ENCODE measurements around the gene SGCA. TPM values are rescaled to one million over a fixed set of nuclear protein-coding genes. Genes with fewer than 3 reads are reported as not detected.

The SGCA gene
- total and polyA plus RNA-seq, 10 of the 15 experiments (the other 5 are each of a cell fraction or from before 2014, with no cell fraction given) = 0.13 to 2.2 (median 0.50) TPM; not detected in 2

GRCh38 chr17:50134206-50135110 lies 31.3 kb upstream of the SGCA start:
- BruUV-seq (replicated peaks) = TSS peak; percentile 61
- DNase-seq (ENCODE audit: low read depth, low spot score) = no peak
- Histone ChIP-seq H3K9me3 (replicated peaks; ENCODE audit: control insufficient read depth, insufficient read depth, low read length) (no peaks in the 10 kb centered on the region), H3K36me3 (ENCODE audit: control insufficient read depth in 2 of 2, insufficient read depth in 2 of 2, low read length in 1 of 2) (peaks cover 33 to 46% of the 10 kb centered on the region in 2 experiments), H3K27me3 (replicated peaks in 1 of 2; ENCODE audit: control insufficient read depth in 2 of 2, insufficient read depth in 2 of 2, low read length in 1 of 2) (no peaks in the 10 kb centered on the region), H3K79me2 (ENCODE audit: control insufficient read depth, insufficient read depth, low read length) (no peaks in the 10 kb centered on the region; the same call in 1 of the 2 replicates), H3K27ac (ENCODE audit: control insufficient read depth, insufficient read depth) (no peak overlapping the region), H3K4me3 (no peak overlapping the region), H3K4me1 (ENCODE audit: control insufficient read depth, insufficient read depth, low read length) (peaks cover 2% of the 10 kb centered on the region), H3K9ac (ENCODE audit: control insufficient read depth, insufficient read depth, low read length) (no peak overlapping the region), H2AFZ (ENCODE audit: control insufficient read depth, low read depth, low read length) (no peak overlapping the region), H3K4me2 (ENCODE audit: control insufficient read depth, insufficient read depth) (no peak overlapping the region), H4K20me1 (ENCODE audit: control insufficient read depth, insufficient read depth) (peaks cover 11% of the 10 kb centered on the region; the same call in 1 of the 2 replicates)
- intact Hi-C loops (cut with micrococcal nuclease; ENCODE audit: unreplicated experiment) (no loop called here), in situ Hi-C loops (cut with MboI) (no loop called here)
- TF ChIP-seq POLR2A (IDR thresholded peaks at IDR 0.05; ENCODE audit: low read depth, low read length) = peak; percentile 6; the same call in 1 of the 2 replicates
- TF ChIP-seq IKZF1 (conservative IDR thresholded peaks at IDR 0.05) = no peak
- FAIRE-seq = no peak
- SMC1A ChIA-PET (ENCODE audit: uncharacterized antibody, unreplicated experiment) = no interaction called here
- 72% methylated on average over 15 of the region's 16 CpGs for WGBS (ENCODE audit: insufficient coverage, insufficient replicate concordance, low lambda C conversion rate, missing lambda C conversion rate)
- POLR2A ChIA-PET = no interaction called here
- CTCF ChIA-PET = no interaction called here
- no peak for ATAC-seq
- RAD21 ChIA-PET (ENCODE audit: unreplicated experiment) = no interaction called here

DNA sequence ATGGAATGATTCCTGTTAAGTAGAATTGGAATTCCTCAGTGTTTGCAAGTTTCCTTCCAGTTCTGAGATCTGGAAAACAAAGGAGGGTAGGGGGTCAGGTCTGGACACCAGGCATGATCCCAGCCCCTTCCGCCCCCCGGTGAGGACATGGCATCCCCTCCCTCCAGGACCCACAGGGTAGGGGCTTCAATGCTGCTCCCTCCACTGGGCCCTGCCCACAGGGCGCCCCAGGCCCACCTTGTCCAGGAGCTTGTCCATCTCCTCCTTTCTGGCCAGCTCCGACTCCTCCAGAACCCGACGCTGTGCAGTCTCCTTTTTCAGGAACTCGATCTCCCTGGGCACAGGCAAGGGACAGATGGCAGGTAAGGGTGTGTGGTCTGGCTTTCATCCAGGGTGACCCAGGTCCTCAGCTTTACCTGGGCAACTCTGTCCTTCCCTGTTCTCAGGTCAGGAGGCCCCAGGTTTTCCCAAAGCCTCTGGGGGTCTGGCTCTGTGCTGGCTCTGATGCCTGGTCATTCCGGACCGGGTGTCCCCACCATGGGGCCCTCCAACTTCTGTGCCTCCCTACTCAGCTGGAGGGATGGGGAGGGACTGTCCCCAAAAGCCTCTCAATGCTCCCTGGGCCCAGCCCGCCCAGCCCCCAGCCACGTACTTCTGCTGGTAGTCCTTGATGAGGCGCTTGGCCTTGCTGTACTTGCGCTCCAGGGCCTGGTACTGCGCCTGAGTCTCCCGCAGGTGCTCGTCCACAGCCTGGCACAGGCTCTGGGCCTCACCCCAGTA lies 30.3 kb upstream of the SGCA start:
- Histone ChIP-seq H3K27me3 (replicated peaks in 1 of 2; ENCODE audit: control insufficient read depth in 2 of 2, insufficient read depth in 2 of 2, low read length in 1 of 2) (no peaks in the 10 kb centered on the region), H2AFZ (ENCODE audit: control insufficient read depth, low read depth, low read length) (no peak overlapping the region), H3K4me1 (ENCODE audit: control insufficient read depth, insufficient read depth, low read length) (peaks cover 11% of the 10 kb centered on the region), H3K9ac (ENCODE audit: control insufficient read depth, insufficient read depth, low read length) (no peak overlapping the region), H4K20me1 (ENCODE audit: control insufficient read depth, insufficient read depth) (peaks cover 15% of the 10 kb centered on the region; the same call in 1 of the 2 replicates), H3K27ac (ENCODE audit: control insufficient read depth, insufficient read depth) (no peak overlapping the region), H3K79me2 (ENCODE audit: control insufficient read depth, insufficient read depth, low read length) (peaks cover 2% of the 10 kb centered on the region), H3K36me3 (ENCODE audit: control insufficient read depth in 2 of 2, insufficient read depth in 2 of 2, low read length in 1 of 2) (peaks cover 41 to 56% of the 10 kb centered on the region in 2 experiments), H3K9me3 (replicated peaks; ENCODE audit: control insufficient read depth, insufficient read depth, low read length) (no peaks in the 10 kb centered on the region), H3K4me3 (no peak overlapping the region), H3K4me2 (ENCODE audit: control insufficient read depth, insufficient read depth) (no peak overlapping the region)
- ATAC-seq (no peak), DNase-seq (ENCODE audit: low read depth, low spot score) (no peak), FAIRE-seq (no peak)
- TF ChIP-seq SKIL (IDR thresholded peaks at IDR 0.05; ENCODE audit: low read depth, poor library complexity, severe bottlenecking) (no peak), POLR2A (IDR thresholded peaks at IDR 0.05; ENCODE audit: low read depth, low read length) (peak; percentile 17; the same call in 1 of the 2 replicates)
- in situ Hi-C loops (cut with MboI) (no loop called here), intact Hi-C loops (cut with micrococcal nuclease; ENCODE audit: unreplicated experiment) (no loop called here)
- ChIA-PET CTCF (interaction anchor here (1.8 kb wide), 1 partner anchor 42 kb away, joined by 7 read pairs; no protein-coding TSS in a partner anchor), POLR2A (no interaction called here), RAD21 (ENCODE audit: unreplicated experiment) (interaction anchor here (0.9 kb wide), 1 partner anchor 28 kb away, joined by 3 read pairs; no protein-coding TSS in a partner anchor), SMC1A (ENCODE audit: uncharacterized antibody, unreplicated experiment) (no interaction called here)
- WGBS (ENCODE audit: insufficient coverage, insufficient replicate concordance, low lambda C conversion rate, missing lambda C conversion rate) = 94% methylated on average over 16 of the region's 16 CpGs
- no TSS peak for BruUV-seq (replicated peaks)

Data from GM12878 (cell line).